Effector memory CD4-positive, alpha-beta T cell (primary cell): ENCODE data around the gene DDX46.
A peak's percentile ranks its signal among the peaks of the same experiment; 100 is the strongest.

ENCODE experiments used
- DNase-seq, 3 donors: peaks; one replicate each; pipeline ENCODE4 v3.0.0-alpha.2; 2020
- H3K27ac ChIP-seq: 2 replicates; pipeline ENCODE4 v1.7.0; 2013; ENCODE audit warnings: mild to moderate bottlenecking, low read length, moderate library complexity; ENCODE audit not compliant: insufficient read depth, poor library complexity, severe bottlenecking
- H3K27me3 ChIP-seq: replicated peaks from 2 replicates; pipeline ENCODE4 v1.7.0; 2013; ENCODE audit warnings: mild to moderate bottlenecking, low read length; ENCODE audit not compliant: insufficient read depth, control insufficient read depth, poor library complexity, severe bottlenecking
- H3K36me3 ChIP-seq: 2 replicates; pipeline ENCODE4 v1.7.0; 2013; ENCODE audit warnings: mild to moderate bottlenecking, low read length, moderate library complexity; ENCODE audit not compliant: control insufficient read depth, insufficient read depth
- H3K4me1 ChIP-seq: 2 replicates; pipeline ENCODE4 v1.7.0; 2013; ENCODE audit warnings: low read length, mild to moderate bottlenecking; ENCODE audit not compliant: control insufficient read depth, insufficient read depth, poor library complexity, severe bottlenecking
- H3K4me3 ChIP-seq: 2 replicates; pipeline ENCODE4 v1.7.0; 2013; ENCODE audit warnings: low read length, low read depth, mild to moderate bottlenecking; ENCODE audit not compliant: insufficient read depth, poor library complexity, severe bottlenecking
- H3K9me3 ChIP-seq: 2 replicates; pipeline ENCODE4 v1.7.0; 2013; ENCODE audit warnings: mild to moderate bottlenecking, low read length, moderate library complexity; ENCODE audit not compliant: control insufficient read depth

Gene DDX46

GRCh38 chr5:134857401-134857800 is 98.8 kb downstream of the DDX46 start:
- DNase-seq: no peak
- H3K27ac ChIP-seq: no peak overlapping the region
- no peaks in the 10 kb centered on the region for H3K4me1 ChIP-seq
- no peaks in the 10 kb centered on the region for H3K27me3 ChIP-seq
- no peak overlapping the region for H3K4me3 ChIP-seq
- peaks cover 36% of the 10 kb centered on the region for H3K36me3 ChIP-seq
- H3K9me3 ChIP-seq: no peaks in the 10 kb centered on the region

- H3K36me3 ChIP-seq: no peaks in the 10 kb centered on the region
- no peak overlapping the region for H3K4me3 ChIP-seq
- DNase-seq: no peak
- no peaks in the 10 kb centered on the region for H3K9me3 ChIP-seq
- H3K4me1 ChIP-seq: no peaks in the 10 kb centered on the region
- no peak overlapping the region for H3K27ac ChIP-seq
- no peaks in the 10 kb centered on the region for H3K27me3 ChIP-seq
These were observed 106.1 kb downstream of the DDX46 start for GRCh38 chr5:134864707-134865106.

DNA sequence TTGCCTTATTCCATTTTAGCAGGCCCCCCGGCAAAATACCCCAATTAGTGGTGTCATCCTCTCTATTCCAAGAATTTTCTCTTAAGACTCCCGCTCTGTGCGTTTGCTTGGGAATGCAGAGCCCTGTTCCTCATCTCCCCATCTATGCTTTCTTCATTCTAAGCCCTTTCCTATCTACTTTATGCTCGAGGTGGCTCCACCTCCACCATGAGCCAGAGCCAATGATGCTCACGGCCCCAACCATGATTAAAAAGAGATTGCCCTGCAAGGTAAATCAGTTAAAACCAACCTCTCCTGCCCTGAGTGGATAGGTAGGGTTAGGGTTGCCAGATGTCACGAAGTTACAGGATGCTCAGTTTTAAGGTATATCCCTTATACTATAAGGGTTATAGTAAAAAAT is 114.9 kb downstream of the DDX46 start:
- no peak for DNase-seq
- H3K4me3 ChIP-seq: peak overlapping the region; percentile 72
- no peaks in the 10 kb centered on the region for H3K27me3 ChIP-seq
- no peaks in the 10 kb centered on the region for H3K36me3 ChIP-seq
- H3K27ac ChIP-seq: peak overlapping the region; percentile 85
- H3K4me1 ChIP-seq: peaks cover 18% of the 10 kb centered on the region
- H3K9me3 ChIP-seq: no peaks in the 10 kb centered on the region

GRCh38 chr5:134873987-134874830 is 115.6 kb downstream of the DDX46 start, which contains the start of gene TXNDC15:
TXNDC15 (plus strand) TSS chr5:134874371; CDS start chr5:134874428, 57 bp downstream.
- peaks cover 18% of the 10 kb centered on the region for H3K4me1 ChIP-seq
- peak within 1 kb of the TSS; percentile 85 for H3K27ac ChIP-seq
- peak within 1 kb of the TSS; percentile 72 for H3K4me3 ChIP-seq

GRCh38 chr5:134874831-134875655 is 116.5 kb downstream of the DDX46 start:
- Histone ChIP-seq H3K4me3 (peak overlapping the region; percentile 72), H3K27ac (peak overlapping the region; percentile 85), H3K4me1 (peaks cover 18% of the 10 kb centered on the region), H3K9me3 (no peaks in the 10 kb centered on the region), H3K36me3 (no peaks in the 10 kb centered on the region), H3K27me3 (no peaks in the 10 kb centered on the region)
- DNase-seq: peak in 1 of 3 donors; percentile 0

More at GRCh38 chr5:134873987-134874830, 115.6 kb downstream of the DDX46 start, which contains the start of gene TXNDC15:
- DNase-seq: peak; percentile 63 to 70 (median 68)
- Histone ChIP-seq H3K27me3 (no peaks in the 10 kb centered on the region), H3K36me3 (no peaks in the 10 kb centered on the region), H3K9me3 (no peaks in the 10 kb centered on the region)

DNA sequence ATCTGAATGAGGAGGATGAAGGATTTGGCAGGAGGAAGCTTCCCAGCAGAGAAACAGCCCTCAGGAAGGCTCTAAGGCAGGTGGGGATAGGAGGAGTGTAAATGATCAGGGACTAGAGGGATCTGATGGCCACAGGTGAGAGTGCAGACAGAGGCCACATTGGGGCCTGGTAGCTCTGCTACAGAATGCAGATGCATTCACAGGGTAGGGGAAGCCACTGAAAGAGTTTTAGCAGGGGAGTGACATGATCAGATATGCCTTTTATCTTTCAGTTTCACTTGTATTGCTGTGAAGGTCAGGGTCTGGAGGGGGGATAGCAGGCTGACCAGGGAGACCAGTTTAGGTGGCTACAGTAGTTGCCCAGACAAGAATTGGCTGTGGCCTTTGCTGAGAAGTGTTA is 118.6 kb downstream of the DDX46 start:
- Histone ChIP-seq H3K27ac (no peak overlapping the region), H3K27me3 (no peaks in the 10 kb centered on the region), H3K4me3 (no peak overlapping the region), H3K9me3 (no peaks in the 10 kb centered on the region), H3K4me1 (peaks cover 18% of the 10 kb centered on the region), H3K36me3 (no peaks in the 10 kb centered on the region)
- DNase-seq: no peak

GRCh38 chr5:134878403-134878802 is 119.8 kb downstream of the DDX46 start:
- no peaks in the 10 kb centered on the region for H3K36me3 ChIP-seq
- H3K4me3 ChIP-seq: no peak overlapping the region
- no peak overlapping the region for H3K27ac ChIP-seq
- peaks cover 16% of the 10 kb centered on the region for H3K4me1 ChIP-seq
- no peaks in the 10 kb centered on the region for H3K27me3 ChIP-seq
- DNase-seq: no peak
- no peaks in the 10 kb centered on the region for H3K9me3 ChIP-seq

GRCh38 chr5:134879456-134879855 is 120.9 kb downstream of the DDX46 start:
- H3K36me3 ChIP-seq: no peaks in the 10 kb centered on the region
- no peaks in the 10 kb centered on the region for H3K9me3 ChIP-seq
- H3K27ac ChIP-seq: no peak overlapping the region
- H3K27me3 ChIP-seq: no peaks in the 10 kb centered on the region
- H3K4me1 ChIP-seq: peaks cover 11% of the 10 kb centered on the region
- H3K4me3 ChIP-seq: no peak overlapping the region
- DNase-seq: no peak
